GM21786 (cell line): ENCODE measurements around the gene ZC2HC1C.
"Not testable (repeated sequence)": the region's sequence is repeated elsewhere in the genome, so short reads cannot be mapped to it uniquely, and the experiment has no call there.

Experiments
- ATAC-seq: cut with Tn5 transposase; IDR thresholded peaks from one replicate; pipeline ENCODE4 v1.9.1; 2021; ENCODE audit not compliant: unreplicated experiment

The ZC2HC1C gene

DNA sequence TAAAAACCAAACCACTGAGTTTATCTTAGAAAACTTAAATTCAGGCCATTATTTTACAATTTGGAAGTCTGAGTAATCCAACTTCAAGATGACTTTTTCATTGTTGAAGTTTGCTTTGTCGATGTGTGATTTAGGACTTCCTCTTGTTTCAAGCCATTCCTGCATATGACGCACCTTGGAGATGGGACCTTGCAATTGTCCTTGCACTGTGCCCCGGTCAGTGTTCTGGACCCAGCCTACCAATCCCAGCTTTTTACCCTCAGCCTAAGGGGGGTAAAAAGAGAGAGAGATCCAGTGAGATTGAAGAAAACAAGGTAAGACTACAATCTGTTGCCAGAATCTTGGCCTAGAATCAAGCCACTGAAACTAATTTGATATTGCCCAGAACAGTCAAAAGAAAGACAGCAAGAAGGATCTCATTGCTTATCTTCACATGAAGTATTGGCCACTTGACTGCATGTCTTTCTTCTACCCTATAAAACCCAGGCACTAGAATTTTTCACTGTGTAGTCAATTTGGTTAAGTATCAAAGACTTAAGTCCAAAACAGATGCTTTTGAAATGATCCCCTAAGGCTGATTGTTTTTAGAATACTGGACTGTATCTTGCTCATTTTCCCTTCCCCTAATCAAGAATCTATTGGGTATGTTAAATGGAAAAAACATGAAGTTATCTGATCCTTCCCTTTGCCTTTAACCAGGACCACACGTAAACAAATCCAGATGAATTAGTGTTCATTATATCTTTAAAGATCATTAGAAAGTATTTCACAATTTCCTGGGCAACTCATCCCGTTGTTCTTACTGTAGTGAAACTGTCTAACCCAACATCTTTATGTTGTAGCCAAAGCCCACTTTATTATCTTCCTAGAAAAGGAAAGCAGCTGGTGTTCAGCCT, 15.8 kb upstream of the ZC2HC1C start:
- no peak for ATAC-seq

GRCh38 chr14:75054421-75054820, 15.0 kb upstream of the ZC2HC1C start:
- ATAC-seq: no peak

DNA sequence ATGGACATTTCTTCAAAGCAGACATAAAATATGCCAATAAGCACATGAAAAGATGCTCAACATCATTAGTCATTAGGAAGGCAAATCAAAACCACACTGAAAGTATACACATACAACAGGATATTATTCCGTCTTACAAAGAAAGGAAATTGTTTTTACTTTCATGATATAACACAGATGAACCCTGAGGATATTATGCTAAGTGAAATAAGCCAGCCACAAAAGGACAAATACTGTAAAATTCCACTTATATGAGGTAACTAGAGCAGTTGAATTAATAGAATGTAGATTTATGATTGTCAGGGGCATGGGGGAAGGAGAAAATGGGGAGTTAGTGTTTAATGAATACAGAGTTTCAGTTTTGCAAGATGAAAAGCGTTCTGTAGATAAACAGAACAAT, 9.8 kb upstream of the ZC2HC1C start:
- ATAC-seq: no peak

DNA sequence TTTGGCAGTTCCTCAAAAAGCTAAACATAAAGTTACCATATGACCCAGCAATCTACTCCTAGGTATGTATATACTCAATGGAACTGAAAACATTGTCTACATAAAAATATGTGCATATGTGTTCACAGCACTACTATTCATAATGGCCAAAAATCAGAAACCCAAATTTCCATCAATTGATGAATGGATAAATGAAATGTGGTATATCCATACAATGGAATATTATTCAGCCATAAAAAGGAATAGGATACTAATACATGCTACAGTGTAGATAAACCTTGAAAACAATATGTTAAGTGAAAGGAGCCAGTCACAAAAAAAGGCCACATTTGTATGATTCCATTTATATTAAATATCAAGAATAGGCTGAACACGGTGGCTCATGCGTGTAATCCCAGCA, 9.0 kb upstream of the ZC2HC1C start:
- ATAC-seq: no peak

- no peak for ATAC-seq
Measured at GRCh38 chr14:75063013-75063412, 6.4 kb upstream of the ZC2HC1C start.

DNA sequence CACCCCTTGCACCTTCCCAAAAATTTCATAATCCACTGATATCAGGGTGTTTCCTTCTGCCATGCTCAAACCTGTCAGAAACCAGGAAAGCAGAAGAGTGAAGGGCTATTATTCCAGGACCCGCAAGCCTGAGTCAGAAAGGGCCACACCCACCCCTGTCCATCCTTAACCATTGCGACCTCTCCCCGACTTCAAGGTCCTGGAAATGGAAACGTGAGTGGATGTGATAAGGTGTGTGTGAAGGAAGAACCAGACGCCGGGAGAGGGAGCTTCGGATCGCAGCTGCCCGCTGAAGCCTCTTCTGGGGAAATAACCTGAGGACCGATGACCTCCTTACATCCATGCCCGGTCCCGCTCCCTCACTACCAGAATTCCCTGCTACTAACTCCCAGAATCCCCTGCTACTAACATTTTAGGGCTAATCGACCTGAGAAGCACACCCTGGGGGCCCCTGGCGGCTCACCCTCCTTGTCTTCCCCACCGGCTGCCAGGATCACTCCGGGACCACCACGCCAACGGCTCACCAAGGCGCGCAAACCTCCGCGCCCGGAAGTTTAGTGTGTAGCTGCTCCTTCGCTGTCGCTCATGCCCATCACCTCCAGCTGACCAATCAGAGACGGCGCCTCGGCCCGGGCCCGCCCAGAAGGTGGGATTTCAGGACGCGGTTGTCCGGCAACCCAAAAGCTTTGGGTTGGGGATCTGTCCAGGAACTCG, 5.8 kb upstream of the ZC2HC1C start, which contains the start of gene ACYP1:
ACYP1 (minus strand) TSS at position 534 of the 714 bp plus-strand sequence; CDS start at position 63, 471 bp downstream.
- ATAC-seq: peak; percentile 98

DNA sequence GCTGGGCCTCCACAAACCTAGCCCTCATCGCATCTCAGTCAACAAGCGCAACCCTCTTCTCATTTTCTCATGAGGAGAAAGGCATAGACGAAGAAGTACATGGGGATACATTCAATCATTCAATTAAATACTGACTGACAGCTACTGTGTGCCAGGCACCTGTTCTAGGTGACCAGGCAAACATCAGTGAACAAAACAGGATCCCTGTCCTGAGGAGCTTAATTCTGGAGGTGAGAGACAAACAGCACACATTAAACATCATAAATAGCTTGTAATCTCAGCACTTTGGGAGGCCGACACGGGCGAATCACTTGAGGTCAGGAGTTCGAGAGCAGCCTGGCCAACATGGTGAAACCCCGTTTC, 5.3 kb upstream of the ZC2HC1C start:
- ATAC-seq: no peak

DNA sequence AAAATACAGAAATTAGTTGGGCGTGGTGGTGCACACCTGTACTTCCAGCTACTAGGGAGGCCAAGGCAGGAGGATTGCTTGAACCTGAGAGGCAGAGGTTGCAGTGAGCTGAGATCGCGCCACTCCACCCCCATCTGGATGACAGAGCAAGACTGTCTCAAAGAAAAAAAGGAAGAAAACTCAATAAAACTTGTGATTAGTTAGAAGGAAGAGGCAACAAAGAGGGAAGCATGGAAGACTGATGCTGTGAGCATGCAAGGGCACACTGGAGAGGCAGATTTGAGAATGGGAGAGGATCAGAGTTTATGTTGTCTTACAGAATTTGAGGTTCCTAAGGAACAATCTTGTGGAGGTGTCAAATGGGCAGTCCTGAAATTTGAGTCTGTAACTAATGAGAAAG, 2.8 kb upstream of the ZC2HC1C start:
- no peak for ATAC-seq

GRCh38 chr14:75067212-75067611, 2.2 kb upstream of the ZC2HC1C start:
- no peak for ATAC-seq

GRCh38 chr14:75067765-75068164, 1.7 kb upstream of the ZC2HC1C start:
- not testable (repeated sequence) for ATAC-seq

GRCh38 chr14:75068294-75069120, 934 bp upstream of the ZC2HC1C start:
- ATAC-seq: no peak

DNA sequence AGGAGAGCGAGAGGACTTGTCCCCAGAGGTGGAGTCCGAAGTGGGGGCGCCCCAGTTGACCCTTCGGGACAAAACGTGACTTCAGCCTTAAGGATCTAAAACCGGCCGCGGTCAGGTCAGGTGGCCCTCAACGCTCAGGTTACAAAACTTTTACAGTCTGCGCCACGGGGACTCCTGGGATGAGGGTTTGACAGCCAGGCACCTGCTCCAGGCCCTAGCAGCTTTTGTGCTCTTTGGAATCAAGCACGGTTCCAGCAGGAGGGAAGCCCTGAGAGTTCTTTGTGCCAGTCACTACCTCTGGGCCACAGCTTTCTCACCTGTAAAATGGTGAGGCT, 337 bp downstream of the ZC2HC1C start:
- no peak for ATAC-seq

GRCh38 chr14:75070383-75070782, 942 bp downstream of the ZC2HC1C start:
- no peak for ATAC-seq

DNA sequence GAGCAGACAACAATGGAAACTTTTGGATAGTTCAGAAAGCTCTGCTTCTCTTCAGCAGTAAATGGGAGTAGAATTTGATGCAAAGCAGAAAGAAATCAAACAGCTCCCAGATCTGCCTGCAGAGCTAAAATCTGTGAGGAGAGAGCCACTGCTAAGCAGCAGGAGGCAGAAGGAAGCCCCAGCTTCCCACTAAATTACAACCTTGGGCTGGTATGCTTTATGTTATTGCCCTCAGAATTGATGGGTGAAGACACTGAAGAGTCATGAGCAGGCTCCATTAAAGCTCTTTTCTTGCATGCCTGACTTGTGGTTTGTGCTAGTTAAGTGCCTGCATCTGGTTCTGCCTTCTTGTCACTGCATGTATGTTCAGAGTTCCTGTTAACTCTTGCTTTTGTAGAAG, 8.4 kb downstream of the ZC2HC1C start:
- ATAC-seq: no peak

- ATAC-seq: no peak
Measured at GRCh38 chr14:75079521-75079920, 10.1 kb downstream of the ZC2HC1C start.

DNA sequence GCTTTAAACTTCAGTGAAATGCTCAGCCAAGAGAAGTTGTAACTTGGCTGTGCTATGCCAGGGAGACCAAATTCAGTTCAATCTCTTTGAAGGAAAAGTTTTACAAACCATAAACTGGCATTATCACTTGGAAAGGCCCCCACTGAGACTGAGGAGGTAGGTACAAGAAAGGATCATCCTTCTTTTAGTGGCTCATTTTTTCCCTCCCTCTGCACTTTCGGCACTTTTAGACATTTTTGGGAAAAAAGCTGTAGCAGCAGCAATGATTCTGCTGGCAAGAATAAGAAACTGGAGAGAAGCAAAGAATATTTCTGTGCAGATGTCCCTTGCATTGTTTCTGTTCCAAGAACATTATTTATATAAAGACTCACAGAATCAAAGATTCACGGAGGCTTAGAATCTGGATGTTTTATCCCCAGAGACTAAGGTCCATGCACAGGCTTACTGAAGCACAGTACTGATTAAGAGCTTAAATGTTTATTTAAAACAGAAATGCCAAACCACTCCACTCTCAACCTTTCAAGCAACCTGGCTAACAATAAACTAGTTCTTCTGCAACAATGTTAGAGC, 12.3 kb downstream of the ZC2HC1C start:
- no peak for ATAC-seq

DNA sequence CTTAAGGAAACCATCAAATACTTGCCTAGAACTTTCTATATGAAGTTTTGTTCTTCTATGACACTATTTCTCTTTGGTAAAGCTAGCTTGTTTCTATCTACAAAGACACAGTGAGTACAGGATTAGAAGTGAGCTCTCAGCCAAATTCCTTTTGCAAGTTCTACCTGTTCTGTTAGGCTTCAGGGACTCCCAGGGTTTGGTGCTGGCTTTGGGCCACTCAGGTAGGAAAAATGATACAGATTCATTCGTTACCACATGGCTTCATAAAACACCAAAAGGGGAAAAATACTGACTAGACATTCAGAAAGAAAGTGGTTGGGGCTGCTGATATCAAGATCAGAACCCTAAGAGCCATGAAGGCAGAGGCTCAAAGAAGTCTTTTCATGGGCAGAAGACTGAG, 13.8 kb downstream of the ZC2HC1C start:
- no peak for ATAC-seq

- no peak for ATAC-seq
Measured at GRCh38 chr14:75084513-75084912, 15.1 kb downstream of the ZC2HC1C start.

DNA sequence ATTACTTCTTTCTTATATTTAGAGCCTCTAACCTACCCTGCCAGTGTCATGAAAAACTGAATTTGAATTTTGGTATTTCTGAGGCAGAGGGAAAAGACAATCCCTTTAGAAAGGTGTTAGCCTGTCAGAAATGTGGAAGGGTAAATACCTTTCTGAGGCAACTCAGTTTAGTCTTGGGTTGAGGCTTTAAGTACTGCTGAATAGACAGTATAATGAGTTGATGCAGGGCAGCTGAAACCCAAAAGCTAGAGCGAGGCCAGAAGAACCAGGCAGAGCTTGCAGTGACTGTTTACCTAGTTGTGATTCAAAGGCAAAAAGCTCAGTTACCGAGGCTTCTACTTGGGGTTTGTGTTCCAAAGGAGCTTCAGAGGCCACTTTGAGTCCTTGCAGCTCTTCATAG, 18.7 kb downstream of the ZC2HC1C start:
- no peak for ATAC-seq

- no peak for ATAC-seq
Measured at GRCh38 chr14:75088566-75089373, 19.3 kb downstream of the ZC2HC1C start.
